OCI-LY7 (cell line): ENCODE measurements around the gene FRMD8. TPM values are rescaled to one million over a fixed set of nuclear protein-coding genes. Genes with fewer than 3 reads are reported as not detected.

Experiments used
- BruUV-seq: library from RNA; stranded (reverse); fragments of 400-500 nt; replicated peaks from 2 replicates; lab custom pipeline; 2021; lab: Mats Ljungman, UMichigan
- CTCF ChIA-PET: fragments of 300-600 bp; sonication (Branson Sonifier 250); formaldehyde crosslinking; loops from one replicate; lab custom pipeline; 2022; ENCODE audit warnings: antibody characterized with exemption; ENCODE audit not compliant: unreplicated experiment; lab: Charles Lee
- POLR2A ChIA-PET: fragments of 300-600 bp; sonication (Branson Sonifier 250); formaldehyde crosslinking; loops from one replicate; lab custom pipeline; 2022; ENCODE audit warnings: antibody characterized with exemption; lab: Charles Lee
- DNase-seq: peaks from one replicate; pipeline ENCODE4 v3.0.0-alpha.2; 2015; ENCODE audit warnings: low spot score
- H2AFZ ChIP-seq: fragments of 200-600 bp; sonication (generic), shearing (Covaris generic); 2 replicates; pipeline ENCODE4 v1.6.1; 2014; ENCODE audit warnings: mild to moderate bottlenecking, antibody characterized with exemption, low read length, moderate library complexity
- H3K27ac ChIP-seq: fragments of 200-600 bp; sonication (generic); 2 replicates; pipeline ENCODE4 v1.5.1; 2014; ENCODE audit warnings: mixed run types, low read depth, mild to moderate bottlenecking, moderate library complexity, low read length, inconsistent platforms; ENCODE audit not compliant: poor library complexity, severe bottlenecking
- H3K36me3 ChIP-seq: fragments of 200-600 bp; sonication (generic); 2 replicates; pipeline ENCODE4 v1.6.1; 2014; ENCODE audit warnings: mild to moderate bottlenecking, antibody characterized with exemption, low read length, moderate library complexity, mixed read lengths; ENCODE audit not compliant: insufficient read depth
- H3K4me1 ChIP-seq: fragments of 200-600 bp; sonication (generic); 2 replicates; pipeline ENCODE4 v1.5.1; 2014; ENCODE audit warnings: mild to moderate bottlenecking, low read length; ENCODE audit not compliant: insufficient read depth, poor library complexity, severe bottlenecking
- H3K4me2 ChIP-seq: fragments of 200-600 bp; sonication (generic); 2 replicates; pipeline ENCODE4 v1.6.1; 2014; ENCODE audit warnings: mild to moderate bottlenecking, low read length
- H3K4me3 ChIP-seq: fragments of 200-600 bp; sonication (generic); 2 replicates; pipeline ENCODE4 v1.5.1; 2014; ENCODE audit warnings: mild to moderate bottlenecking, low read depth, low read length; ENCODE audit not compliant: poor library complexity, severe bottlenecking
- H3K79me2 ChIP-seq: fragments of 200-600 bp; sonication (generic); 2 replicates; pipeline ENCODE4 v1.6.1; 2016; ENCODE audit warnings: low read depth, mild to moderate bottlenecking, low read length, moderate library complexity, mixed read lengths; ENCODE audit not compliant: insufficient read depth
- H3K9me2 ChIP-seq: fragments of 200-600 bp; sonication (generic); 2 replicates; pipeline ENCODE4 v1.6.1; 2016; ENCODE audit warnings: mild to moderate bottlenecking, low read length, mixed read lengths; ENCODE audit not compliant: insufficient read depth
- H3K9me3 ChIP-seq: fragments of 200-600 bp; sonication (generic); 2 replicates; pipeline ENCODE4 v1.6.1; 2014; ENCODE audit warnings: mild to moderate bottlenecking, mixed run types, low read length, mixed read lengths
- H4K20me1 ChIP-seq: fragments of 200-600 bp; sonication (generic); 2 replicates; pipeline ENCODE4 v1.6.1; 2014; ENCODE audit warnings: mild to moderate bottlenecking, antibody characterized with exemption, low read length, moderate library complexity, mixed read lengths; ENCODE audit not compliant: insufficient read depth
- EZH2phosphoT487 ChIP-seq: fragments of 200-600 bp; sonication (generic); IDR thresholded peaks from 2 replicates; pipeline ENCODE4 v1.6.1; 2018; ENCODE audit warnings: low read depth, borderline replicate concordance, mild to moderate bottlenecking, mixed run types, antibody characterized with exemption, low read length, moderate library complexity, mixed read lengths
- intact Hi-C: fragments of 100-400 bp; cut with micrococcal nuclease; formaldehyde crosslinking; loops from one replicate; pipeline ENCODE4 v1.10.0; 2022; ENCODE audit not compliant: unreplicated experiment
- total RNA-seq, 2 experiments: library from RNA; depleted of rRNA in 1 of 2; stranded (reverse); fragments of >200 nt in 1 of 2; shearing (Covaris generic) in 1 of 2; gene quantifications; 2 replicates each; pipeline ENCODE4 v1.2.3, GENCODE V29; 2014 to 2022
- TF ChIP-seq, protein P1 (sequence below): fragments of 200-600 bp; sonication (generic); conservative IDR thresholded peaks from 2 replicates; pipeline ENCODE4 v1.5.1; 2014; ENCODE audit warnings: mild to moderate bottlenecking, antibody characterized with exemption, low read length, moderate library complexity, mixed read lengths

FRMD8 gene
- total RNA-seq, 2 experiments from 2014 or later: 37.6 to 55.8 TPM

DNA sequence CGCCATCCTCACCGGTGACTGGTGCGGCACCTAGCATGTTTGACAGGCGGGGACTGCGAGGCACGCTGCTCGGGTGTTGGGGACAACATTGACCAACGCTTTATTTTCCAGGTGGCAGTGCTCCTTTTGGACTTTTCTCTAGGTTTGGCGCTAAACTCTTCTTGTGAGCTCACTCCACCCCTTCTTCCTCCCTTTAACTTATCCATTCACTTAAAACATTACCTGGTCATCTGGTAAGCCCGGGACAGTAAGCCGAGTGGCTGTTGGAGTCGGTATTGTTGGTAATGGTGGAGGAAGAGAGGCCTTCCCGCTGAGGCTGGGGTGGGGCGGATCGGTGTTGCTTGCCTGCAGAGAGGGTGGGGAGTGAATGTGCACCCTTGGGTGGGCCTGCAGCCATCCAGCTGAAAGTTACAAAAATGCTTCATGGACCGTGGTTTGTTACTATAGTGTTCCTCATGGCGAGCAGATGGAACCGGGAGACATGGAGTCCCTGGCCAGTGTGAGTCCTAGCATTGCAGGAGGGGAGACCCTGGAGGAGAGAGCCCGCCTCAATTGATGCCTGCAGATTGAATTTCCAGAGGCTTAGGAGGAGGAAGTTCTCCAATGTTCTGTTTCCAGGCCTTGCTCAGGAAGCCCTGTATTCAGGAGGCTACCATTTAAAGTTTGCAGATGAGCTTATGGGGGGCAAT, 37.2 kb downstream of the FRMD8 start:
- TF ChIP-seq EZH2phosphoT487: no peak
- TF ChIP-seq, protein P1, sequence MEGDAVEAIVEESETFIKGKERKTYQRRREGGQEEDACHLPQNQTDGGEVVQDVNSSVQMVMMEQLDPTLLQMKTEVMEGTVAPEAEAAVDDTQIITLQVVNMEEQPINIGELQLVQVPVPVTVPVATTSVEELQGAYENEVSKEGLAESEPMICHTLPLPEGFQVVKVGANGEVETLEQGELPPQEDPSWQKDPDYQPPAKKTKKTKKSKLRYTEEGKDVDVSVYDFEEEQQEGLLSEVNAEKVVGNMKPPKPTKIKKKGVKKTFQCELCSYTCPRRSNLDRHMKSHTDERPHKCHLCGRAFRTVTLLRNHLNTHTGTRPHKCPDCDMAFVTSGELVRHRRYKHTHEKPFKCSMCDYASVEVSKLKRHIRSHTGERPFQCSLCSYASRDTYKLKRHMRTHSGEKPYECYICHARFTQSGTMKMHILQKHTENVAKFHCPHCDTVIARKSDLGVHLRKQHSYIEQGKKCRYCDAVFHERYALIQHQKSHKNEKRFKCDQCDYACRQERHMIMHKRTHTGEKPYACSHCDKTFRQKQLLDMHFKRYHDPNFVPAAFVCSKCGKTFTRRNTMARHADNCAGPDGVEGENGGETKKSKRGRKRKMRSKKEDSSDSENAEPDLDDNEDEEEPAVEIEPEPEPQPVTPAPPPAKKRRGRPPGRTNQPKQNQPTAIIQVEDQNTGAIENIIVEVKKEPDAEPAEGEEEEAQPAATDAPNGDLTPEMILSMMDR: no peak
- Histone ChIP-seq H3K27ac (peak overlapping the region; percentile 97), H3K36me3 (peaks cover 42% of the 10 kb centered on the region), H4K20me1 (peaks cover 24% of the 10 kb centered on the region), H3K4me1 (peaks cover 56% of the 10 kb centered on the region), H3K9me2 (no peaks in the 10 kb centered on the region), H3K79me2 (peaks cover 93% of the 10 kb centered on the region), H2AFZ (no peak overlapping the region), H3K4me2 (peak overlapping the region; percentile 91), H3K9me3 (no peaks in the 10 kb centered on the region), H3K4me3 (peak overlapping the region; percentile 73)
- intact Hi-C loops: loop anchor here (2.0 kb wide), 1 partner anchor 33 kb away; no protein-coding TSS in a partner anchor
- no TSS peak for BruUV-seq
- CTCF ChIA-PET: interaction anchor here (0.5 to 1.3 kb wide), 2 partner anchors 64 to 90 kb away, joined by 8 to 9 read pairs; partner anchors contain the start of gene DPF2
- peak; percentile 45 for DNase-seq
- POLR2A ChIA-PET: interaction anchor here (0.7 to 11.5 kb wide), 14 partner anchors 7 to 81 kb away, joined by 3 to 237 read pairs (median 4); partner anchors contain the start of gene MALAT1

DNA sequence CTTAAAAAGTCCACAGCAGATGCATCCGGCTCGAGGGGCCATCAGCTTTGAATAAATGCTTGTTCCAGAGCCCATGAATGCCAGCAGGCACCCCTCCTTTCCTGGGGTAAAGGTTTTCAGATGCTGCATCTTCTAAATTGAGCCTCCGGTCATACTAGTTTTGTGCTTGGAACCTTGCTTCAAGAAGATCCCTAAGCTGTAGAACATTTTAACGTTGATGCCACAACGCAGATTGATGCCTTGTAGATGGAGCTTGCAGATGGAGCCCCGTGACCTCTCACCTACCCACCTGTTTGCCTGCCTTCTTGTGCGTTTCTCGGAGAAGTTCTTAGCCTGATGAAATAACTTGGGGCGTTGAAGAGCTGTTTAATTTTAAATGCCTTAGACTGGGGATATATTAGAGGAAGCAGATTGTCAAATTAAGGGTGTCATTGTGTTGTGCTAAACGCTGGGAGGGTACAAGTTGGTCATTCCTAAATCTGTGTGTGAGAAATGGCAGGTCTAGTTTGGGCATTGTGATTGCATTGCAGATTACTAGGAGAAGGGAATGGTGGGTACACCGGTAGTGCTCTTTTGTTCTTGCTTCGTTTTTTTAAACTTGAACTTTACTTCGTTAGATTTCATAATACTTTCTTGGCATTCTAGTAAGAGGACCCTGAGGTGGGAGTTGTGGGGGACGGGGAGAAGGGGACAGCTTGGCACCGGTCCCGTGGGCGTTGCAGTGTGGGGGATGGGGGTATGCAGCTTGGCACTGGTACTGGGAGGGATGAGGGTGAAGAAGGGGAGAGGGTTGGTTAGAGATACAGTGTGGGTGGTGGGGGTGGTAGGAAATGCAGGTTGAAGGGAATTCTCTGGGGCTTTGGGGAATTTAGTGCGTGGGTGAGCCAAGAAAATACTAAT, 38.0 kb downstream of the FRMD8 start:
- intact Hi-C loops: loop anchor here (2.0 kb wide), 1 partner anchor 32 kb away; no protein-coding TSS in a partner anchor

More for the DNA sequence above, 38.0 kb downstream of the FRMD8 start:
- H3K4me2 ChIP-seq: peak overlapping the region; percentile 91
- H3K27ac ChIP-seq: peak overlapping the region; percentile 97
- peaks cover 56% of the 10 kb centered on the region for H3K4me1 ChIP-seq
- peaks cover 24% of the 10 kb centered on the region for H4K20me1 ChIP-seq
- peaks cover 98% of the 10 kb centered on the region for H3K79me2 ChIP-seq
- H3K9me2 ChIP-seq: no peaks in the 10 kb centered on the region
- H2AFZ ChIP-seq: no peak overlapping the region
- H3K9me3 ChIP-seq: no peaks in the 10 kb centered on the region
- peak overlapping the region; percentile 73 for H3K4me3 ChIP-seq
- peak; percentile 71 for DNase-seq
- H3K36me3 ChIP-seq: peaks cover 42% of the 10 kb centered on the region
- TF ChIP-seq EZH2phosphoT487: no peak
- TF ChIP-seq, protein P1: no peak
- BruUV-seq: TSS peak; percentile 38
- CTCF ChIA-PET: interaction anchor here (0.5 kb wide), 1 partner anchor 91 kb away, joined by 8 read pairs; the partner anchor contains the start of gene DPF2
- POLR2A ChIA-PET: interaction anchor here (0.6 to 11.5 kb wide), 12 partner anchors 8 to 146 kb away, joined by 3 to 237 read pairs (median 4); partner anchors contain the start of genes MALAT1 and ZNRD2
